Thyroid gland (tissue), 4 donors: Measurements from ENCODE around the gene ZFC3H1.

Experiments
- POLR2A ChIP-seq, 2 donors: fragments of 450-650 bp; IDR thresholded peaks; one replicate each; pipeline ENCODE4 v1.6.1; 2017; ENCODE audit warnings: antibody characterized with exemption in 2 of 2, mild to moderate bottlenecking in 2 of 2, moderate library complexity in 1 of 2
- TF ChIP-seq, protein P1 (sequence below), 6 experiments: fragments of 200-600 bp in 3 of 6; fragments of 450-650 bp in 3 of 6; sonication (generic) in 3 of 6; IDR thresholded peaks; one replicate each; pipeline ENCODE4 v1.5.1; 2016 to 2019; ENCODE audit warnings: antibody characterized with exemption in 6 of 6, mild to moderate bottlenecking in 2 of 6, inconsistent platforms in 1 of 6, moderate library complexity in 1 of 6

DNA sequence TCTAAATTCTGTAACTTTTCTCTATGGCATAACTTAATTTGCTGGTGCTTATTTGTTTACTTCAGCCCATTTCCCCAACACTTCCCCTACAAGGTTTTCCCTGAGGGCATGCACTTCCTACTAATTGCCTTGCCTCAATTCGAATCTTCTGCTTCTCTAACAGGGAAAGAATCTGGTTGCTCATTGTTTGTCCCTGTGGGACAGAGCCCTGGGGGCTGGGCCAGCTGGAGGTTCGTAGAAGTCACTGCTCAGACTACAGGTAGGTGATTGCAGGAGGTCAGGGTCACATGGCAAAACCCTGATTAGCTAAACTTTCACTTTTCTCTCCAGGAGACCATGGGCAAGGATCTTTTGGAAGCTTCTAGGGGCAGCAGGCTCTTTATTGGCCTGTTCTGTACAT lies 72.0 kb downstream of the ZFC3H1 start:
- TF ChIP-seq, protein P1, sequence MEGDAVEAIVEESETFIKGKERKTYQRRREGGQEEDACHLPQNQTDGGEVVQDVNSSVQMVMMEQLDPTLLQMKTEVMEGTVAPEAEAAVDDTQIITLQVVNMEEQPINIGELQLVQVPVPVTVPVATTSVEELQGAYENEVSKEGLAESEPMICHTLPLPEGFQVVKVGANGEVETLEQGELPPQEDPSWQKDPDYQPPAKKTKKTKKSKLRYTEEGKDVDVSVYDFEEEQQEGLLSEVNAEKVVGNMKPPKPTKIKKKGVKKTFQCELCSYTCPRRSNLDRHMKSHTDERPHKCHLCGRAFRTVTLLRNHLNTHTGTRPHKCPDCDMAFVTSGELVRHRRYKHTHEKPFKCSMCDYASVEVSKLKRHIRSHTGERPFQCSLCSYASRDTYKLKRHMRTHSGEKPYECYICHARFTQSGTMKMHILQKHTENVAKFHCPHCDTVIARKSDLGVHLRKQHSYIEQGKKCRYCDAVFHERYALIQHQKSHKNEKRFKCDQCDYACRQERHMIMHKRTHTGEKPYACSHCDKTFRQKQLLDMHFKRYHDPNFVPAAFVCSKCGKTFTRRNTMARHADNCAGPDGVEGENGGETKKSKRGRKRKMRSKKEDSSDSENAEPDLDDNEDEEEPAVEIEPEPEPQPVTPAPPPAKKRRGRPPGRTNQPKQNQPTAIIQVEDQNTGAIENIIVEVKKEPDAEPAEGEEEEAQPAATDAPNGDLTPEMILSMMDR (IDR thresholded peaks at IDR 0.05): no peak
- TF ChIP-seq POLR2A (IDR thresholded peaks at IDR 0.05): no peak
